GDM1 (cell line): ENCODE data around the gene COX7C.
A peak's percentile ranks its signal among the peaks of the same experiment; 100 is the strongest.
"Not testable (repeated sequence)": the region's sequence is repeated elsewhere in the genome, so short reads cannot be mapped to it uniquely, and the experiment has no call there.

ENCODE experiments used
- DNase-seq: peaks from one replicate; lab custom pipeline; 2025; lab: John Stamatoyannopoulos, UW

Gene COX7C, protein sequence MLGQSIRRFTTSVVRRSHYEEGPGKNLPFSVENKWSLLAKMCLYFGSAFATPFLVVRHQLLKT

GRCh38 chr5:86617756-86618576 is at the start of gene COX7C:
COX7C (plus strand) TSS chr5:86617941; CDS start chr5:86618056, 115 bp downstream.
- DNase-seq, result peak; percentile 85

DNA sequence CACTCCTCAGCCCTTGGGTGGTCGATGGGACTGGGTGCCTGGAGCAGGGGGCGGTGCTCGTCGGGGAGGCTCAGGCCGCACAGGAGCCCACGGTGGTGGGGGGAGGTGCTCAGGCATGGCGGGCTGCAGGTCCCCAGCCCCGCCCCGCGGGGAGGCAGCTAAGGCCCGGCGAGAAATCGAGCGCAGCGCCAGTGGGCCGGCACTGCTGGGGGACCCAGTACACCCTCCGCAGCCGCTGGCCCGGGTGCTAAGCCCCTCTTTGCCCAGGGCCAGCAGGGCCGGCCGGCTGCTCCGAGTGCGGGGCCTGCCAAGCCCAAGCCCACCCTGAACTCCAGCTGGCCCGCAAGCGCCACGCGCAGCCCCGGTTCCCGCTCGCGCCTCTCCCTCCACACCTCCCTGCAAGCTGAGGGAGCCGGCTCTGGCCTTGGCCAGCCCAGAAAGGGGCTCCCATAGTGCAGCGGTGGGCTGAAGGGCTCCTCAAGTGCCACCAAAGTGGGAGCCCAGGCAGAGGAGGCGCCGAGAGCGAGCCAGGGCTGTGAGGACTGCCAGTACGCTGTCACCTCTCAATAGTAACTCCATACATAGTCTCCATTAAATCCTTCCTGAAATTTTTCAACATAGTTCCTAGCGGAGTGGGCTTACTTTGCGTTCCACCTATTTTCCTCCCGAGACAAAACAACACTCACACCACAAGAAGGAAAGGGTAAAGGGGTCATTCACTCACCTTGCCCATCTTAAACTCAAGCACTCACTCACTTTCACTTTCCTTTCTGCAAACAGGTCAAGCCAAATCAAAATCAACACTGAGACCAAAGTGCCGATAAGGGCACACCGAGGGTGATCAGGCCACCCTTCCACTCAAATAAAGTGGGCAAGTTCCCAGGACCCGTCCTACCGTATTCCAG is 48.0 kb upstream of the COX7C start:
- DNase-seq, result not testable (repeated sequence)

DNA sequence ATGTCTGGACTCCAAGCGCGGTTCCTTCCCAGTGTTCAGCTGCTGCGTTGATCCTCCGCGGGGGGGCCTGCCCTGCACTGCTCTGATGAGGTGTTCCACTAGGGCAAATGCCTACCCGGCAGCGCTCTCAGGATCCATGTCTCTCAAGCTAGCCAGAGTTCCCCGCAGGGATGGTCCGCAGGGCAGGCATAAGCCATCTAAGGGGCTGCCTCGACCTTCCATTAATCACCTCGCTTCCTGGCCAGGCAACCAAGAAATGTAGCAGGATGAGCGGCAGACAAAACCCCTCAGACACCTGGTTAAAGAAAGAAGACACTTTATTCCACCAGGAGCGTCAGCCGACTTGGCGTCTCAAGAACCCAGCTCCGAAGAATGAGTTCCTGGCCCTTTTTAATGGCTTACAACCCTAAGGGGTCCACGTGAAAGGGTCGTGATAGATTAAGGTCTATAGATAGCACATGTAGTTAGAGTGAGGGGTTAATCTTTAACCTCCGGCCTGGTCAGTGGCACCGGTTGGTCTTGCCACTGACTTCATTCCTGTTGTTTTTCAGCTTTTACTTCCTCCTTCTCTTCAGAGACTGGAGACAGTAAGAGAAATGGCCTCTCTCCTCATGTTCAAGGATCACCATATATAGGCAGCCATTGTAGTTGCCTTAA is 47.2 kb upstream of the COX7C start:
- no peak for DNase-seq

DNA sequence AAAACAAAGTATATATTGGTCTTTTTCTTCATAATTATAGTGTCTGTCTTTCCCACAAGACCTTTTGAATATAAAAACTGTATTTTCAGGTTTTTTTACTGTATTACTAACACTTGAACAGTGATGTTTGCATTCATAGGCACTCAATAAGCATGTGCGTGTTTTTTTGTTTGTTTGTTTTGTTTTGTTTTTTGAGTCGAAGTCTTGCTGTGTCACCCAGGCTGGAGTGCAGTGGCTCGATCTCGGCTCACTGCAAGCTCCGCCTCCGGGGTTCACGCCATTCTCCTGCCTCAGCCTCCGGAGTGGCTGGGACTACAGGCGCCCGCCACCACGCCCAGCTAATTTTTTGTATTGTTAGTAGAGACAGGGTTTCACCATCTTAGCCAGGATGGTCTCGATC is 46.6 kb upstream of the COX7C start:
- not testable (repeated sequence) for DNase-seq

DNA sequence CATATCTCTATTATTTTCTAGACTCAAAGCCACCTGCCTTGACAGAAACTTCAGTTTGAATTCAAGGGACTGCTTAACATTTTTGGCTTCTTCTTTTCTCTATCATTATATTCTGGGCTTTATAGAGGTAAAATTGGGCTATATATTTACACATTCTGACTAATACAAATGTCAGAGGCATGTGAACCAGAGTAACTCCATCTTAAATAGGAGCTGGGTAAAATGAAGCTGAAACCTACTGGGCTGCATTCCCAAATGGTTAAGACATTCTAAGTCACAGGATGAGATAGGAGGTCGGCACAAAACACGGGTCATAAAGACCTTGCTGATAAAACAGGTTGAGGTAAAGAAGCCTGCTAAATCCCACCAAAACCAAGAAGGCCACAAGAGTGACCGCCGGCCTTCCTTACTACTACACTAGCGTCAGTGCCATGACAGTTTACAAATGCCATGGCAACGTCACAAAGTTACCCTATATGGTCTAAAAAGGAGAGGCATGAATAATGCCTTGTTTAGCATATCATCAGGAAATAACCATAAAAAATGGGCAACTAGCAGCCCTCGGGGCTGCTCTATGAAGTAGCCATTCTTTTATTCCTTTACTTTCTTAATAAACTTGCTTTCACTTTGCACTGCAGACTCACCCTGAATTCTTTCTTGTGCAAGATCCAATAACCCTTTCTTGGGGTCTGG is 44.8 kb upstream of the COX7C start:
- DNase-seq, result no peak

GRCh38 chr5:86579502-86579901 is 38.2 kb upstream of the COX7C start:
- no peak for DNase-seq

GRCh38 chr5:86596476-86596875 is 21.3 kb upstream of the COX7C start:
- DNase-seq, result no peak

DNA sequence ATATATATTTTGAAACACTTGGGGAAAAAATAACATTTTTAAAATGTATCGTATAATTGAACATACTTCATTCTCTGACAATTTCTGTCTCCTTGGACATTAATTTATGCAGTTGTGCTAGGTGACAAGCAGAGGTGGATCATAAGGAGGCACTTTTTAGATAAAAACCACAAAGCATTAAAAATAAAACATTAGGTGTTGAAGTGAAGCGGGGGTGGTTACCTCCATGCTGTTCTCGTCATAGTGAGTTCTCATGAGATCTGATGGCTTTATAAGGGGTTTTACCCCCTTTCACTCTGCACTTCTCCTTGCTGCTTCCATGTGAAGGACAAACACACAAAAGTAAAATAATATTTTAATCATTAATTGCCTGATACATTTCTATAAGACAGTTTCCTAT is 11.9 kb upstream of the COX7C start:
- DNase-seq, result no peak

DNA sequence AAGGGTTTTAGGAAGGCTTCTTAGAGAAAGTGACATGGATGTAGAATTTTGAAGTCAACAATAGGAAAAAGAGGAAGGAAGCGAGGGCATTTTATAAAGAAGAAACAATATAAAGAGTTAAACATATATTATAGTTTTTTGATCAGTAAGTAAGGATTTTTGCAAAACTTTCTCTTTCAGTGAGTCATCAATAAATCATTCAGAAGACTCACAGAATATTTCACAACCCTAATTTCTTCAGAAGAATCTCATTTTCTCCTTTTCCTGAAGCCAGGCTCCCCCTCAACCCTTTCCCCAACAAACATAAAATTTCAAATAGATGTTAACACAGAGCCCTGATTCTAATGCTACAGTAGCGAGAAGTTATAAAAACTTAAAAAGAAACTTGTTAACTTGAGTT is 4.3 kb upstream of the COX7C start:
- no peak for DNase-seq

- DNase-seq, result no peak
These were observed 409 bp upstream of the COX7C start for GRCh38 chr5:86617309-86617755.

- DNase-seq, result no peak
These were observed 6.2 kb downstream of the COX7C start for GRCh38 chr5:86623785-86624483.

DNA sequence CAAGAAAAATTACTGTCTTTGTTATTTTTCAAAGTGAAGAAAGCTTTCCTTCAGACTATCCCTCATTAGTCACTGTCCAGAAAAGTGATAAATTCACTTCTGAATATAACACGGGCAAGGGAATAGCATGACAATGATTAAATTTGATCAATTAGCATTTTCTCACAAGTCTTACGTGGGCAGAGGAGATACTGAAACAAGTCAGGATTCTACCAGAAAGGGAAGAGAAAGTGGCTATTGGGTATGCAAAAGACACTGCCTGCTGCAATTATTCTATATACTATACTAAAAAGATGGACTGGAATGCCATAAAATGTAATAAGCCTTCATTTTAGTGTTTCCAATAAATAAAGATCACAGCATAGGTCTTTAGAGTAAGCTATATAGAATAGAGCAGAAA is 7.4 kb downstream of the COX7C start:
- no peak for DNase-seq

DNA sequence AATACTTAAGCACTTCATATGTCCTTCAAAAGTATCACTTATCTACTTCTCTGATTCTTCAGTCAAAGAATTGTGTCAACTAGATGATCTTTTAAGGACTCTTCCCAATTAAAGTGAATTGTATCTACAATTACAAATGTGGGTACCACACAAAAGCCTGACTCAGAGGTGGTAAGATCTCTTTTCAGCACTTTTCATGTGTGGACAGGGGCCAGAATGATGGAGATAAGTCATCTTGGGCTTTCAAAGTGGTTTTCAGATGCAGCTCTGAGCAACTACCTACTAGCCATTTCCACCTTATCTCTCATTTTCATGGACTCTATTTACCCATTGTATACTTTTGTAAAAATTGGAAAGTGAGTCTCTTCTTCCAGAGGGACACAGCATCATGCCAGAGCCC is 8.4 kb downstream of the COX7C start:
- DNase-seq, result no peak

- DNase-seq, result no peak
These were observed 13.4 kb downstream of the COX7C start for GRCh38 chr5:86631165-86631564.

DNA sequence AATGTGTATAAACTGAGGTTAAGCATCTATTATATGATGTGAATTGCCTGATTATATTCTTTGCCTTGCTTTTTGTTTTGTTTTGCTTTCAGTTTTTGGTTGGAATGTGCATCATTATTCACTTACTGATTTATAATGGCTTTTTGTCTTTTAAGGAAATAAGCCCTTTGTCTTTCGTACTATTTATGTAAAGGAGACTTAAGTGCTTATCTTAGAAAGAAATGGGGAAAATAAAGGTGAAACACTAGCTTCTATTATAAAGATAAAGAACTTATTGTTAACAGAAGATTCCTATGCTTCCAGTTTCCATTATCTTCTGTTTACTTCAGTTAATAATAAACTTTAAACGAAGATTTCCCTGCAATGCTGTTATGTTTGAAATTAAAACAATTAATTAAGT is 23.3 kb downstream of the COX7C start:
- DNase-seq, result no peak

DNA sequence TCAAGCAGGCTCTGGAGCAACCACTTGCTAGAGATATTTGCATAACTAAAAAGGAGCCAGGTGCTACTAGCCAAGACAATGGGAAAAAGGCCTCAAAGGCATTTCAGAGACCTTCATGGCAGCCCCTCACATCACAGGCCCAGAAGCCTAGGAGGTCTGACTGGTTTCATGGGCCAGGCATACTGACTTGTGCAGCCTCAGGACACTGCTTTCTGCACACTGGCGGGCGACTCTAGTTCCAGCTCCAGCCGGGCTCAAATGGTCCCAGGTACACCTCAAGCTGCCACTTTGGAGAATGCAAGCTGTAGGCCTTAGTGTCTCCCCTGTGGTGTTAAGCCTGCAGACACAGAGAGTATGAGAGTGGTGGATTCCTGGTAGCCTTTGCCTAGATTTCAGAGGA is 27.1 kb downstream of the COX7C start:
- DNase-seq, result no peak

DNA sequence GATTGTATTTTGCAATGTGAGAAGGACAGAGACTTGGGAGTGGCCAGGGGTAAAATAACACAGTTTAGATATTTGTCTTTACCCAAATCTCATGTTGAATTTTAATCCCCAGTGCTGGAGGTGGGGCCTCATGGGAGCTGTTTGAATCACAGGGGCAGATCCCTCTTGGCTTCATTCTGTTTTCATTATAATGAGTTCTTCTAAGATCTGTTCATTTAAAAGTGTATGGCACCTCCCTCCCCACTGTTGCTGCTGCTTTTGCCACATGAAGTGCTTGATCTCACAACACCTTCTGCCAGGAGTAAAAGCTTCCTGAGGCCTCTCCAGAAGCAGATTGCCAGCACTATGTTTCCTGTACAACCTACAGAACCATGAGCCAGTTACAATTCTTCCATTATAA is 28.1 kb downstream of the COX7C start:
- DNase-seq, result no peak

GRCh38 chr5:86646671-86647070 is 28.9 kb downstream of the COX7C start:
- no peak for DNase-seq

GRCh38 chr5:86649832-86650505 is 32.2 kb downstream of the COX7C start:
- DNase-seq, result no peak

GRCh38 chr5:86660771-86661170 is 43.0 kb downstream of the COX7C start:
- not testable (repeated sequence) for DNase-seq
